ENCODE results near the gene ALKBH3.

ALKBH3 gene

DNA sequence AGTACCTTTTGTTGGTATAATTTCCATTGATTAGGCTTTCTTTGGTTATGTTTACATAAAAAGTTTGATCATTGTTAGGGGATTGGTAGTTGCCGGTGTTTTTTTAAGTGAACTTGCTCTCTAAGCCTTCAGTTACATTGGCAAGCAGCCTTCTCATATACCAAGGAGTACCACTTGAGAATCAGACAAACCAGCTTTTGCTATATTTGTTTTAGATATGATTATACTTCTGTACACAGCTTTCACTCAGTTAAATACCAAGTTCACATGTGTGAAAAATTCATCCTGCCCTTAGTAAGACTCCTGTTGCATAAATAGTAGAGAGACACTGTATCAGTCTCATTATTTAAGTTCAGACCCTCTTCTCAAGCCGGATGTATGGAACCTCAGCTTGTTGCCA lies 22.4 kb downstream of the ALKBH3 start:
- no peaks in the 10 kb centered on the region for H3K79me2 ChIP-seq (ENCODE audit: insufficient read depth, low read length)
- no peak for DNase-seq
- H3K36me3 ChIP-seq (ENCODE audit: insufficient read depth, low read length) = peaks cover 6% of the 10 kb centered on the region; the same call in 1 of the 2 replicates

DNA sequence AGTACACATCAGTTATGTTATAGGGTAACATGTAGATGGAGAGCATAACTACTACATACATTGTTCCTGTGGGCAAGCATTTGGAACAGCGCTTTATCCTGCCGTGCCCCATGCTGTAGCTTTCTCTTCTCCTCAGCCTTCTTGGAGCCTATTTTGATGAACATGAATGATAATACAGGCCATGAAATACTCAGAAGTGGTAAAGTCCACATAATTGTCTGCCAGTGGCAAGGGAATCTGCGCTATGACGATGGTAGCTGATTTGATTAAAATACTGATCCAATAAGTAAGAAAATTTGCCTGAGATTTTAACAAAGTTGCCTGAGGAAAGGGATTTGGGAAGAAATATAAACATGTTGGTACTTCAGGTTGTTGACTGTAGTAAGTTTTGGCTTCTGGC lies 23.3 kb downstream of the ALKBH3 start:
- no peak for TF ChIP-seq EZH2 (IDR thresholded peaks at IDR 0.05; ENCODE audit: borderline replicate concordance, low read depth, low read length, severe bottlenecking)
- TF ChIP-seq, protein P1, sequence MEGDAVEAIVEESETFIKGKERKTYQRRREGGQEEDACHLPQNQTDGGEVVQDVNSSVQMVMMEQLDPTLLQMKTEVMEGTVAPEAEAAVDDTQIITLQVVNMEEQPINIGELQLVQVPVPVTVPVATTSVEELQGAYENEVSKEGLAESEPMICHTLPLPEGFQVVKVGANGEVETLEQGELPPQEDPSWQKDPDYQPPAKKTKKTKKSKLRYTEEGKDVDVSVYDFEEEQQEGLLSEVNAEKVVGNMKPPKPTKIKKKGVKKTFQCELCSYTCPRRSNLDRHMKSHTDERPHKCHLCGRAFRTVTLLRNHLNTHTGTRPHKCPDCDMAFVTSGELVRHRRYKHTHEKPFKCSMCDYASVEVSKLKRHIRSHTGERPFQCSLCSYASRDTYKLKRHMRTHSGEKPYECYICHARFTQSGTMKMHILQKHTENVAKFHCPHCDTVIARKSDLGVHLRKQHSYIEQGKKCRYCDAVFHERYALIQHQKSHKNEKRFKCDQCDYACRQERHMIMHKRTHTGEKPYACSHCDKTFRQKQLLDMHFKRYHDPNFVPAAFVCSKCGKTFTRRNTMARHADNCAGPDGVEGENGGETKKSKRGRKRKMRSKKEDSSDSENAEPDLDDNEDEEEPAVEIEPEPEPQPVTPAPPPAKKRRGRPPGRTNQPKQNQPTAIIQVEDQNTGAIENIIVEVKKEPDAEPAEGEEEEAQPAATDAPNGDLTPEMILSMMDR (IDR thresholded peaks at IDR 0.05; ENCODE audit: borderline replicate concordance, extremely low read depth, low read length, poor library complexity, severe bottlenecking) = no peak
- no peak for DNase-seq
- ATAC-seq (ENCODE audit: insufficient read depth, low read depth) = no peak
- Histone ChIP-seq H4K20me1 (ENCODE audit: insufficient read depth, low read length) (no peaks in the 10 kb centered on the region; the same call in 1 of the 2 replicates), H3K27me3 (ENCODE audit: insufficient read depth, low read length, poor library complexity) (no peaks in the 10 kb centered on the region), H2AFZ (ENCODE audit: low read depth, low read length) (no peak overlapping the region), H3K4me2 (ENCODE audit: insufficient read depth, low read length) (no peak overlapping the region), H3K36me3 (ENCODE audit: insufficient read depth, low read length) (peaks cover 3% of the 10 kb centered on the region; the same call in 1 of the 2 replicates), H3K27ac (ENCODE audit: low read length) (no peak overlapping the region), H3K4me3 (ENCODE audit: low read depth in 1 of 2, low read length in 2 of 2) (no peak overlapping the region), H3K79me2 (ENCODE audit: insufficient read depth, low read length) (no peaks in the 10 kb centered on the region), H3K4me1 (ENCODE audit: insufficient read depth, low read length) (no peaks in the 10 kb centered on the region), H3K9me3 (ENCODE audit: insufficient read depth, low read length, severe bottlenecking) (no peaks in the 10 kb centered on the region), H3K9ac (ENCODE audit: low read depth, low read length) (no peak overlapping the region)

More for the DNA sequence above, 22.4 kb downstream of the ALKBH3 start:
- Histone ChIP-seq H2AFZ (ENCODE audit: low read depth, low read length) (no peak overlapping the region), H3K27ac (ENCODE audit: low read length) (no peak overlapping the region), H3K9me3 (ENCODE audit: insufficient read depth, low read length, severe bottlenecking) (no peaks in the 10 kb centered on the region), H3K4me3 (ENCODE audit: low read depth in 1 of 2, low read length in 2 of 2) (no peak overlapping the region), H3K9ac (ENCODE audit: low read depth, low read length) (no peak overlapping the region), H3K4me1 (ENCODE audit: insufficient read depth, low read length) (no peaks in the 10 kb centered on the region), H4K20me1 (ENCODE audit: insufficient read depth, low read length) (no peaks in the 10 kb centered on the region; the same call in 1 of the 2 replicates), H3K4me2 (ENCODE audit: insufficient read depth, low read length) (no peak overlapping the region), H3K27me3 (ENCODE audit: insufficient read depth, low read length, poor library complexity) (no peaks in the 10 kb centered on the region)
- no peak for ATAC-seq (ENCODE audit: insufficient read depth, low read depth)
- TF ChIP-seq EZH2 (IDR thresholded peaks at IDR 0.05; ENCODE audit: borderline replicate concordance, low read depth, low read length, severe bottlenecking) = no peak
- TF ChIP-seq, protein P1 (IDR thresholded peaks at IDR 0.05; ENCODE audit: borderline replicate concordance, extremely low read depth, low read length, poor library complexity, severe bottlenecking) = no peak

DNA sequence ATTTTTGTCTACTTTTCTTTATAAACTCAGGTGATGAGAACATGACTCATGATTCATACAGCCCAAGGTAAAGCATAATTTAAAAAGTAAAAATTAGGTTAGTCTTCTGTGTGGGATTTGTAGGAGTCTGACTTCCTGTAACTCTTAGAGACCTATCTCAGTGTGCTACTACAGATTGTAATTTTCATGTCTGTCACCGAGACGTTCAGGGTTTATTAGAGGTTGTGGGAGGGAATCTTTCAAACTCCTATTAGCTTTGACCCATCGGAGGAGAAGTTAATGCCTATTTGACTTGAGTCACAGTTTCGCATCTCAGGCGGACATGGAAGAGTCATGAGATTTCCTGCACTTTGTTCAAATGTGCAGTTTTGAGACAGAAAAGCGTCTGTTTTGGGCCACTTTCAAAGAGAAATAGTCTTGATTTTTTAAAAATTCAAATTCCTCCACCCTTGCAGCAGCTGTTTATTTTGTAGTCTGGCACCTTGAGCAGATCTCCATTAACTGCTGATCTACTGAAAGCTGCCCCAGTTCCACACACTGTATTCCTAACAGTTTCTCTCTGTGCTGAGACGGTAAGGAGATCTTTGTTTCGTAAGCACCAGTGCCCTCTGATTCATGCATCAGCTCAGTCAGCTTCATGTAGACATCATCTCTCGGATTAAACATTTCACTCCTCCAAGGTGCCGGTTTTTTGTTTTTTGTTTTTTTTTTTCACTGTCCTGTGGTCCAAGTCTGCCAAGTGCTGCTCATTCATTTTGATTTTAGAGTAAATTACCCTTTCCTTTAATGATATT lies 24.3 kb downstream of the ALKBH3 start:
- H2AFZ ChIP-seq (ENCODE audit: low read depth, low read length) = no peak overlapping the region
- no peak overlapping the region for H3K9ac ChIP-seq (ENCODE audit: low read depth, low read length)
- no peaks in the 10 kb centered on the region for H3K4me1 ChIP-seq (ENCODE audit: insufficient read depth, low read length)
- no peaks in the 10 kb centered on the region for H3K27me3 ChIP-seq (ENCODE audit: insufficient read depth, low read length, poor library complexity)
- H3K9me3 ChIP-seq (ENCODE audit: insufficient read depth, low read length, severe bottlenecking) = no peaks in the 10 kb centered on the region
- DNase-seq = no peak
- no peaks in the 10 kb centered on the region for H4K20me1 ChIP-seq (ENCODE audit: insufficient read depth, low read length)
- no peaks in the 10 kb centered on the region for H3K79me2 ChIP-seq (ENCODE audit: insufficient read depth, low read length)
- no peak overlapping the region for H3K4me3 ChIP-seq (ENCODE audit: low read depth in 1 of 2, low read length in 2 of 2)
- no peak overlapping the region for H3K27ac ChIP-seq (ENCODE audit: low read length)
- H3K36me3 ChIP-seq (ENCODE audit: insufficient read depth, low read length) = peaks cover 5% of the 10 kb centered on the region; the same call in 1 of the 2 replicates
- H3K4me2 ChIP-seq (ENCODE audit: insufficient read depth, low read length) = no peak overlapping the region
- no peak for TF ChIP-seq EZH2 (IDR thresholded peaks at IDR 0.05; ENCODE audit: borderline replicate concordance, low read depth, low read length, severe bottlenecking)
- TF ChIP-seq, protein P1 (IDR thresholded peaks at IDR 0.05; ENCODE audit: borderline replicate concordance, extremely low read depth, low read length, poor library complexity, severe bottlenecking) = no peak
- ATAC-seq (ENCODE audit: insufficient read depth, low read depth) = no peak

Data from DND-41 (cell line).